ENCODE results near the gene IGIP.

DNA sequence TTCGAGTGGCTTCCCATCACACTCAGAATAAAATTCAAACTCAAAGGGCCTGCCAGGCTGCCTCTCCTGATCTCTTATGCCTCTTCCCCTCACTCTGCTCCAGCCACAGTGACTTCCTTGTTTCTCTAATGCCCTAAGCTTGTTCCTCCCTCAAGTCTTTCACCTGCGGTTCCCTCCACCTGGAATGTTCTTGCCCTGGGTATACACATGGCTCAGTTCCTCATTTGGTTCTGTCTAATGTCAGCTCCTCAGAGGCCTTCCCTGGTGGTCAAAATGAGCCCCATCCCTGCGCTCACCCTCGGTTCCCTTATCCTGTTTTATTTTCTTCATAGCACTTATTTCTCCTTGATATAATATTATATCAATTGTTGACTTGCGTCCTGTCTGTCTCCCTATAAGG lies 36.5 kb downstream of the IGIP start:
- TF ChIP-seq POLR2A (IDR thresholded peaks at IDR 0.05) = no peak
- TF ChIP-seq, protein P1, sequence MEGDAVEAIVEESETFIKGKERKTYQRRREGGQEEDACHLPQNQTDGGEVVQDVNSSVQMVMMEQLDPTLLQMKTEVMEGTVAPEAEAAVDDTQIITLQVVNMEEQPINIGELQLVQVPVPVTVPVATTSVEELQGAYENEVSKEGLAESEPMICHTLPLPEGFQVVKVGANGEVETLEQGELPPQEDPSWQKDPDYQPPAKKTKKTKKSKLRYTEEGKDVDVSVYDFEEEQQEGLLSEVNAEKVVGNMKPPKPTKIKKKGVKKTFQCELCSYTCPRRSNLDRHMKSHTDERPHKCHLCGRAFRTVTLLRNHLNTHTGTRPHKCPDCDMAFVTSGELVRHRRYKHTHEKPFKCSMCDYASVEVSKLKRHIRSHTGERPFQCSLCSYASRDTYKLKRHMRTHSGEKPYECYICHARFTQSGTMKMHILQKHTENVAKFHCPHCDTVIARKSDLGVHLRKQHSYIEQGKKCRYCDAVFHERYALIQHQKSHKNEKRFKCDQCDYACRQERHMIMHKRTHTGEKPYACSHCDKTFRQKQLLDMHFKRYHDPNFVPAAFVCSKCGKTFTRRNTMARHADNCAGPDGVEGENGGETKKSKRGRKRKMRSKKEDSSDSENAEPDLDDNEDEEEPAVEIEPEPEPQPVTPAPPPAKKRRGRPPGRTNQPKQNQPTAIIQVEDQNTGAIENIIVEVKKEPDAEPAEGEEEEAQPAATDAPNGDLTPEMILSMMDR (IDR thresholded peaks at IDR 0.05) = no peak
